Activated CD8-positive, alpha-beta memory T cell treated with anti-CD3 and anti-CD28 coated beads for 4 hours (primary cell): ENCODE data around the gene GRHL3.

Experiments used
- DNase-seq, 2 donors: peaks; one replicate each; pipeline ENCODE4 v3.0.0-alpha.2; 2020; ENCODE audit warnings: low read depth in 2 of 2

Gene GRHL3

DNA sequence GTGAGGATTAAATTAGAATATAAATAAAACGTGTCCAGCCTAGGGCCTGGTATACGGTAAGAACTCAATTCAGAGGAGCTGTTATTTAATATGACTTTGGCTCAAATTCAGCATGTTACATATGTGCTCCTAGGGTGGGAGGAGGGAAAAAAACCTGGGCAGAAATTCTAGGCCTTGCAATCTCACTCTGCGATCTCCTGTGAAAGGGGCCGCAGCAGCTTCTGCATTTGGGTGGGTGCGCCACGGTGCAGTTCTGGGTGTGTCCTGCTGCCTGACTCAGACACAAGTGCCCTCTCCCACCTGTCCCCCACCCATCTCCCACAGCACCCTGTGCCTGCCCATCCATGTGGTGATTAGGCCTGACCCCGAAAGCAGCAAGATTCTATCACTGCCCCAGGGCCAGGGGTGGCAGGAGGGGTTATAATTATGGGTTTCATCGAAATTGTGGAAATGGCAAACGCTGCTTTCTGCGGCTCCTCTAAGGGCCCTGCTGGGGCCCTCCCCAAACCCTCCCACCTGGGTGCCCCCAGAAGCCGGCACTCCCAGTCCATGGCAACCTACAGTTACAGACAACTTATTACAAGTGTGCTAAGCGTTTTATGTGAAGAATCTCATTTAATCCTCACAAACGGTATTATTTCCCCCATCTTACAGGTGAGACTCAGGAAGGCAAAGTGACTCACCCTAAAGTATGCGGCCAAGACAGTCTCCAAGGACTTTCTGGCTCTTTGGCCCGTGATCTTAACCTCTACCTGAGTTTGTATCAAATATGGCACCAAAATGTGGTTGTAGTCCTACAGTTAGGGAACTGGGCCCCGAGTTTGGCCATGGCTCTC lies 25.5 kb upstream of the GRHL3 start:
- DNase-seq, result no peak

DNA sequence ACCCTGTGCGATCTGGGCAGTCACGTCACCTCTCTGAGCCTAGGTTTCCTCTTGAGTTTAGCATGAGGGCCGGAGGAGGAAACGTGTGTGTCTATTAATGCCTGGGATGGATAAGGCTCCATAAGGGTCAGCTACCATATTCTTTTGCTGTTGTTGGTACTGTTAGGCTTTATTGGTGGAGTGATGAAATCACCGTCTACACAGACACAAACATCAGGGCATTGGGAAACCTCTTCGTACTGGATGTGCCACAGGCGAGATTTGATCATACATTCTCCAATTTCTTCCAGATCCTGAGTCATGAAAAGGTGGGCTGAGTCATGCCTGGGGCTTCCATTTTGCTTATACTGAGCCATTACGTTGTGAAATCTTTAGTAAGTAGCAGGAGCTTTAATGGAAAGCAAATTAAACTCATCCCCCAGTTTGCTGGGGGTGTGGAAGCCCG lies 24.9 kb upstream of the GRHL3 start:
- no peak for DNase-seq

GRCh38 chr1:24294716-24295371 lies 24.3 kb upstream of the GRHL3 start:
- no peak for DNase-seq

DNA sequence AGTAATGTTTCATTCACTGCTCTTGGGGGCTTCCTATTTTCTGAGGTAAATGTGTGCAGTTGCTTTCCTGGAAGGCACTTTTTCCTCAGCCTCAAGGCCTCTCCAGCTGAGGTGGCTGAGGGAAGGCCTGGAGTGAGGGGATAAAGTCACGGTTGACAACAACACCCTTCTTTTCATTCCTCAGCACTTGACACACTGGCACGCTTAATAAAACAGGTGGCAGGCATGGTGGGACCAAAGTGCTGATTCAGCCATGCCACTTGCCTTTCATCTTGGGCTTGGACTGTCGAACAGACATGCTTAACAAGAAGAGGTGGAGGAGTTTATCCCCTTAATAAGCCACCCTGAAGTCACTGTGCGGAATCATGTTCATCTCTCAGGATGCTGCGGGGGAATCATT lies 23.6 kb upstream of the GRHL3 start:
- DNase-seq, result no peak

DNA sequence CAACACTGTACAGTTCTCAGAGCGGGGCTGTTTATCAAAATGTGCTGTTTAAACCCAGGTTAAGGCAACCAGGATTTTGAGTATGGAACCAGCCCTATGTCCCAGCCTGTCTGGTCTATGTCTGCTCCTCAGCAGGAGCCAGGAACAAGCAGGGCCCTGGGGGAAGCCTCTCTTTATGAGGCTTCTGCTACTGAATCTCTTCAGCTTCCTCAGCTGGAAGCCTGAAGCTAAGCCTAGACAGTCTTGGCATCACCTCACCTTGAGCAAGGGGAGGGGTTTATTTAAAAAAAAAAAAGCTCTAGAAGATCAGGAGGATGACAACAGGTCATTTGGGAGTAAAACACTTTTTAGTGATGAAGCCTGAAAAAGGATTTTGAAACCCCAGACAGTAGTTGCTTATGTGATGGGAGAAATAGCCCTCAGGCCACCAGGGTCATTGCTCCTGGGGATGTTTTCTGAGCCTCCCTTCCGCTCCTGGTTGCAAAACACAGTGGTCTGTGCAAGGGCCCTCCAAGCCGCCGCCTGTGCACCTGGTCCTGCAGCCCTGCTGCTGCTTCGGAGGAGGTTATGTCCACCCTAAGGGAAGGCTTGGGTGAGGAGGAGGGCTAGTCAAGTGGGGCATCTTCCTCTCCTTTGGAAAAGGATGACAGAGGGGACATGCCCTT lies 21.8 kb upstream of the GRHL3 start:
- DNase-seq, result no peak

DNA sequence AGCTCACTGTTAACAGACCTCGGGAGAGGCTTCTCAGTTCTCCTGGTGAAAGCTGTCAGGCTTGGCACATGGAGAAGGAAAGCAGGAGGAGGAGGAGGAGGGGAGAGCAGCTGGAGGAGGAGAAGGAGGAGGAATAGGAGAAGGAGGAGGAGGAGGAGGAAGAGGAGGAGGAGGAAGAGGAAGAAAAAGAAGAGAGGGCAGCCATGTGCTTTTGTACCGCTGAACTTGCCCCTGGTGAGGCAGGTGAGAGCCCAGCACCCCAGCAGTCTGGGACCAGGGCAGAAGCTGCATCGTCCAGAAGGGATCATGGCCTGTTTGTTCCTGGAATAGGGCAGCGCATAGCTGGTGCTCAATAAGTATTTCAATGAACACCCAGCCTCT lies 21.3 kb upstream of the GRHL3 start:
- no peak for DNase-seq

DNA sequence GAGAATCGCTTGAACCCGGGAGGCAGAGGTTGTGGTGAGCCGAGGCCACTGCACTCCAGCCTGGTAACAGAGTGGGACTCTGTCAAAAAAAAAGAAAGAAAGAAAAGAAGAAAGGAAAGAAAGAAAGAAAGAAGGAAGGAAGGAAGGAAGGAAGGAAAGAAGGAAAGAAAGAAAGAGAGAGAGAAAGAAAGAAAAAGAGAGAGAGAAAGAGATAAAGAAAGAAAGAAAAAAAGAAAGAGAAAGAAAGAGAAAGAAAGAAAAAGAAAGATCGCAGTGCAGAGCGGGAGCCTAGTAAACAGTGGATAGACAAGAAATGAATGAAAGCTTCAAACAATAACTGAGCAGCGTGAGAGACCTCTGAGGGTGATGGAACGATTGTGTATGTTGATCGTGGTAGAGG lies 20.6 kb upstream of the GRHL3 start:
- no peak for DNase-seq

- no peak for DNase-seq
Measured at GRCh38 chr1:24299901-24300300, 19.3 kb upstream of the GRHL3 start.

GRCh38 chr1:24300971-24301784 lies 18.0 kb upstream of the GRHL3 start:
- no peak for DNase-seq

- DNase-seq, result no peak
Measured at GRCh38 chr1:24301785-24302175, 17.4 kb upstream of the GRHL3 start.

GRCh38 chr1:24302209-24302611 lies 16.9 kb upstream of the GRHL3 start:
- no peak for DNase-seq

DNA sequence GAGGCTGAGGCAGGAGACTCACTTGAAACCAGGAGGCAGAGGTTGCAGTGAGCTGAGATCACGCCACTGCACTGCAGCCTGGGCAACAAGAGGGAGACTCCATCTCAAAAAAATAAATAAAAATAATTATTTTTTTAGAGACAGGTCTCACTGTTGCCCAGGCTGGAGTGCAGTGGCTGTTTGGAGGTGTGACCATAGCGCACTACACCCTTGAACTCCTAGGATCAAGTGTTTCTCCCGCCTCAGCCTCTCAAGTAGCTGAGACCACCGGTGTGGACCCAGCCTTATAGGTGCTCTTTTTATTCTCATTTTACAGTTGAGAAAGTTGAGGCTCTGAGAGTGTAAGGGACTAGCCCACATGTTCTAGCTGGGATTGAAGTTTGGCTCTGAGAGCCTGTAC lies 15.6 kb upstream of the GRHL3 start:
- no peak for DNase-seq

DNA sequence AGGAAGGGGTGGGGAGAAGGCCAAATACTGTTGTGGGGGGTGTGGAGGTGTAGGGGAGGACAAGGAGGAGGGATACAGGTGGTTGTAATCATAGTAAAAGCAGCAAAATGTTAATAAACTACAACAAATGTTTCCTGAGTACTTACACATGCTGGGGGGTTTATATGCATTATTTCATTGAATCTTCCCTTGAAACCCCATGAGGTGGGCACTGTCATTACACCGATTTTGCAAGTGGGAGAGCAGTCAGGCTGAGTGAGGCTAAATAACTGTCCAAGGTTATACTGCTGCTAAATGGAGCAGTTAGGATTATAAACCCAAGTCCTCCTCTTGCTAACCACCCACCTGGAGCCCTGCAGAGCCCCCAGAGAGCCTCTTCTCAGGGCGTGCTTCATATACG lies 14.4 kb upstream of the GRHL3 start:
- DNase-seq, result no peak

DNA sequence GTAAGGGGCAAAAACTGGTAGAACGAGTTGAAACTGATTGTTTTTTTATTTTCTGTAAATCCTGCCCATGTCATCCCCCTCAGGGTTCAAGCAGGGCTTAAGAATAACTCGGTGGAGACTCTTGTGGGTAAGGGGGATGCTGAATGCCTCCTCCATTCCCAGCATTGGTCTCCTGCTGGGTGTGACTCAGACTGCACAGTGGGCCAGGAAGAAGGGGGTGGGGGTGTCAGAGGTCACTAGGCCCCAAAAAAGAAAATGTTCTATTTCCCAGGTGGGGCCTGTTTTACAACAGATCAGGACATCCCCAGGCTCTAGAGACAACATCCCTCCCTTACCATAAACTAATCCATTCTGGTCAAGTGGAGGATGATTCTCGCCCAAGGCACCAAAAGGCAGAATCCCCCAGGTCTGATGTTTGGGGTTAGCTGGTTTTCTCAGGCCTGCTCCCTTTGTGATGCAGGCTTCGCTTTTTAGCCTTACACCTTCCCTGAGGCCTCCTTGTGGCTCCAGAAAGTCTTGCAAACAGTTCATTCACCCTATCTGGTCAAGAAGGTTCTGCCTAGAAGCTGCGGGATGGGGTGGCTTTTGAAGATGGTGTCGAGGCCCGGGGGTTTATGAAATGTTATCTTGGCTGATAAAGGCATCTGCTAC lies 10.7 kb upstream of the GRHL3 start:
- DNase-seq, result no peak

- DNase-seq, result no peak
Measured at GRCh38 chr1:24309762-24310485, 9.2 kb upstream of the GRHL3 start.

DNA sequence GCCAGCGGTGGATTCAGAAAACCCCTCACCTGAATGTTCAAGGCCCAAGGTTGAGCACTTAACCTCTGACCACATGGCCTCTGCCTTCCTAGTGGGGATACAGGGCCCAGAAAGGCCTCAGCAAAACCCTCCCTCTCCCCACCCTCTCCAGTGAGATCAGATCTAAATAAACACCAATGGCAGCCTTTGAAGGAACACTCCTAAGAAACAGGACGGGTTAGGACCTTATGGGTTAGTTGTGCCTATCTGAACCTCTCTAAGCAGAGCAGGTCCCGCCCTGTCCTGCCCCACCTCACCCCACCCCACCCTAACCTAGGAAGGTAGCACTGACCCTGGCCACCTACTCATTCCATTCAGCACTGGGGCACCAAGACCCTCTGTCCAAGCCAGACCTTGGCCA lies 7.9 kb upstream of the GRHL3 start:
- DNase-seq, result no peak

DNA sequence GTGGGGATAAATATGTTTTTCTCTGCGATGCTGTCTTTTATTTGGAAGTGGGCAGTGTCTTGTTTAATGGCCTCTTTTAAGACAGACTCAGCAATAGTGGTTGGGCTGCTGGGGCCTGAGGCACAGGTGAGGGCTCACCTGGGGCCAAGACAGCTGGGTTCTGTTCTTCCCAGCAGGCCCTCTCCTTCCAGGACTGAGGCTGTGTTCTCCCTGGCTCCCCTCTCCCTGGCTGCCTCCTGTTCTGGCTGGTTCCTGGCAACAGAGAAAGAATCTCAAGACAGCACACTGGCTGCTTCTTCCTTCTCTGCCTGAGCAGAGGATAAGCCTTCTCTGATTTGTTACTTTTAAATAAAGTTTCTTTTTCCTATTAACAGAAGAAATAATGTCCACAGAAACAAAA lies 7.4 kb upstream of the GRHL3 start:
- DNase-seq, result no peak

DNA sequence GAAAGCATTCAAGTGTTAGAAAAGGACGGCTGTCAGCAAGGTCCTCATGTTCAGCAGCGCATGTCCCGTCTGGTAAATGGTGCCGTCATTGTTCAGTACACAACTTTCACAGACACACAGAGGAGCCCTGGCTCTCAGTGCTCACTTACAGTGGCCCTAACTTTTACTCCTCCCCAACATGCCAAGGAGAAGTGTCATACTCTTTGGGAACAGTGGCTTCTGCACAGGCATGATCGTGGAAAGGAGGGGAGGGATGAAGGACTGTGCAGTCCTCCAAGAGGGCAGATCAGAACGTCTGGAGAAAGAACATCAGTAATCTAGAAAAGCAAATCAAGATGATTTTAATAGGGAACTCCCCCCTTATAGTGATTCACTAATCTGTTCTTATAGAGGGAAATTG lies 3.8 kb upstream of the GRHL3 start:
- DNase-seq, result no peak

- DNase-seq, result no peak
Measured at GRCh38 chr1:24316645-24317044, 2.5 kb upstream of the GRHL3 start.

GRCh38 chr1:24317081-24317480 lies 2.1 kb upstream of the GRHL3 start:
- no peak for DNase-seq
